Activated CD8-positive, alpha-beta memory T cell treated with anti-CD3 and anti-CD28 coated beads, Interleukin-2, amount 10 ng/mL, durations not matched to agents 7 days and 5 days (primary cell): Measurements from ENCODE around the gene BDNF. TPM values are rescaled to one million over a fixed set of nuclear protein-coding genes. Genes with fewer than 3 reads are reported as not detected.
"Not testable (repeated sequence)": the region's sequence is repeated elsewhere in the genome, so short reads cannot be mapped to it uniquely, and the experiment has no call there.

Source experiments
- ATAC-seq: fragments of 150-1000 bp; cut with Tn5 transposase; one replicate; pipeline ENCODE4 v1.10.0; 2021; ENCODE audit warnings: moderate library complexity
- CTCF ChIA-PET: fragments of 350-600 bp; sonication (Branson Sonifier 250); formaldehyde crosslinking; loops from one replicate; lab custom pipeline; 2021; ENCODE audit warnings: antibody characterized with exemption; lab: Charles Lee
- DNase-seq: peaks from one replicate; pipeline ENCODE4 v3.0.0-alpha.2; 2020
- H3K27ac Mint-ChIP-seq: one replicate; pipeline ENCODE4 v1.8.0; 2021; ENCODE audit warnings: mild to moderate bottlenecking, mixed read lengths
- H3K27me3 Mint-ChIP-seq: one replicate; pipeline ENCODE4 v1.8.0; 2021; ENCODE audit warnings: mixed read lengths
- H3K36me3 Mint-ChIP-seq: one replicate; pipeline ENCODE4 v1.8.0; 2021; ENCODE audit warnings: mild to moderate bottlenecking, mixed read lengths
- H3K4me1 Mint-ChIP-seq: one replicate; pipeline ENCODE4 v1.8.0; 2021; ENCODE audit warnings: mixed read lengths
- H3K4me3 Mint-ChIP-seq: one replicate; pipeline ENCODE4 v1.8.0; 2021; ENCODE audit warnings: mild to moderate bottlenecking, moderate library complexity, mixed read lengths
- H3K9me3 Mint-ChIP-seq: one replicate; pipeline ENCODE4 v1.8.0; 2022; ENCODE audit warnings: low read depth, mixed read lengths
- total RNA-seq, 2 experiments: library from RNA; stranded (reverse); gene quantifications; one replicate each; pipeline ENCODE4 v1.2.3, GENCODE V29; 2021

The BDNF gene
- total RNA-seq = not detected

DNA sequence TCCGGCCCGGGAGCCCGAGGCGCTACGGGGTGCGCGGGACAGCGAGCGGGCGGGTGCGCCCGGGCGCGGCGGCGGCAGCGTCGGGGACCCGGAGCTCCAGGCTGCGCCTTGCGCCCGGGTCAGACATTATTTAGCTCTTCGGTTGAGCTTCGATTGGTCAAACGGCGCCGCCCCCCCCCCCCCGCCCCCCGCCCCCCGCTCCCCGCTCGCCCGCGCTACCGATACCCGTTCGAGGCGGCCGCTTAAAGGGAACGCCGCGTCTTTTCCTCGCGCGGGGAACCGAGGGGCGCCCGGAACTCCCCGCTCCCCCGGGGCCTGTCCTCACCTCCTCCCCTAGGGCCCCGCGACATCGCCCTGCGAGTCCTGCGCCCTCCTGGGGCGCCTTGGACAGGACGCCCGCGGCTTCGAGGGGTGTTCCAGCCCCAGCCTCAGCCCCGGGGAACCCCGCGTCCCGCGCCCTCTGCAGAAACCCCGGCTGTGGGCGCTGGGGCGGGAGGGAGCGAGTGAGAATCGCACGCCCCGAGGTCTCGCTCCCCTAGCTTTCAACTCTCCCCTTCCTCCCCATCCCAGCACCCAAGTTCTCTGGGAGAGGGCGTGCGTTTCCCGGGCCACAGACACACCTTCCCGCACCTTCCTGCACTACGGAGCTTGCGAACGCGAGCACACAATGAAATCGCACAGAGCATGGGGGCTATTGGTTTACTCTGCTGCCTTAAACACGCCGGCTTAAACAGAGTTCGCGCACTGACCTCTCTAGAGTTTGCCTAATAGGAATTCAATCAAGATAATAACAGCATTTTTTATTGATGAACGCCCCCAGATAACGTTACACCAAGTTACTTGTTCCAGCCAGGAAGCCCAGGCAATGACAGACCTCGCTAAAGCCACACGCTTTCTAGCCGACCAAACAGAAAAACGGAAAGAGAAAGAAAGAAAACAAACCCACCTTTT is at the start of gene BDNF:
BDNF (minus strand) TSS at position 105 of the 951 bp plus-strand sequence. CDS start 41,891 bp downstream, outside the sequence.
- Mint-ChIP-seq H3K36me3 (peaks cover 2% of the 10 kb centered on the region), H3K4me1 (peaks cover 23% of the 10 kb centered on the region), H3K4me3 (peak within 1 kb of the TSS; percentile 73), H3K27ac (no peak within 1 kb of the TSS), H3K9me3 (no peaks in the 10 kb centered on the region), H3K27me3 (peaks cover 78% of the 10 kb centered on the region)
- DNase-seq = no peak
- CTCF ChIA-PET = interaction anchor here (3.2 kb wide), 1 partner anchor 829 kb away, joined by 26 read pairs; no protein-coding TSS in a partner anchor
- peak; percentile 32 for ATAC-seq

GRCh38 chr11:27740362-27741013 is 40.2 kb upstream of the BDNF start:
- Mint-ChIP-seq H3K4me3 (no peak overlapping the region), H3K9me3 (no peaks in the 10 kb centered on the region), H3K27me3 (no peaks in the 10 kb centered on the region), H3K36me3 (no peaks in the 10 kb centered on the region), H3K4me1 (no peaks in the 10 kb centered on the region), H3K27ac (no peak overlapping the region)
- DNase-seq = no peak
- CTCF ChIA-PET = interaction anchor here (1.4 kb wide), 1 partner anchor 8 kb away, joined by 4 read pairs; no protein-coding TSS in a partner anchor
- no peak for ATAC-seq

DNA sequence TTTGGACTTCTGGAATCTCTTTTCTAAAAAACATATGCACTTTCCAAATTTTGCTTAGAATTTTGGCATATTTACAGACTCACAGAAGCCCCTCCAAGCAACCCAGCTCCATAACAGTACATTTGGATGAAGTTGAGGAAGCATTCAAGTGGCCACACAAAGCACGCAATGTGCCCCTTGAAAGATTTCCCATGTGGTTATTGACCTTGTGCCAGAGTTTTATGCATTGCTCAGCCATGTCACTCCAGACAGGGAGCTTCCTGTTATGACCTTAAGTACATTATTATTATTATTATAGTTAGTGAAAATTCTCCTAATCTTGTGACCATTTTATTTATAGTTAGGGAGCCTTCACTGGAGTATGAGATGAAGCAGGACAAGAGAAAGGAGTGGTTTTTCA is 35.0 kb upstream of the BDNF start:
- no peak overlapping the region for H3K4me3 Mint-ChIP-seq
- H3K27me3 Mint-ChIP-seq = no peaks in the 10 kb centered on the region
- ATAC-seq (no peak), DNase-seq (no peak)
- H3K9me3 Mint-ChIP-seq = no peaks in the 10 kb centered on the region
- no peaks in the 10 kb centered on the region for H3K36me3 Mint-ChIP-seq
- H3K4me1 Mint-ChIP-seq = no peaks in the 10 kb centered on the region
- CTCF ChIA-PET = no interaction called here
- no peak overlapping the region for H3K27ac Mint-ChIP-seq

- not testable (repeated sequence) for DNase-seq, H3K4me1 Mint-ChIP-seq, H3K27ac Mint-ChIP-seq, H3K4me3 Mint-ChIP-seq, H3K27me3 Mint-ChIP-seq, H3K36me3 Mint-ChIP-seq, ATAC-seq, H3K9me3 Mint-ChIP-seq
- CTCF ChIA-PET = interaction anchor here (1.3 kb wide), 1 partner anchor 10 kb away, joined by 4 read pairs; no protein-coding TSS in a partner anchor
Observed at GRCh38 chr11:27731803-27732202, 31.5 kb upstream of the BDNF start.

GRCh38 chr11:27726981-27727380 is 26.7 kb upstream of the BDNF start:
- no peak overlapping the region for H3K4me3 Mint-ChIP-seq
- no peak for ATAC-seq
- DNase-seq = no peak
- no peaks in the 10 kb centered on the region for H3K9me3 Mint-ChIP-seq
- H3K27ac Mint-ChIP-seq = no peak overlapping the region
- H3K4me1 Mint-ChIP-seq = peaks cover 3% of the 10 kb centered on the region
- H3K36me3 Mint-ChIP-seq = no peaks in the 10 kb centered on the region
- H3K27me3 Mint-ChIP-seq = peaks cover 20% of the 10 kb centered on the region
- CTCF ChIA-PET = no interaction called here

GRCh38 chr11:27723687-27724086 is 23.4 kb upstream of the BDNF start:
- DNase-seq = no peak
- no peak for ATAC-seq
- Mint-ChIP-seq H3K27me3 (peaks cover 45% of the 10 kb centered on the region), H3K4me1 (peaks cover 6% of the 10 kb centered on the region), H3K27ac (no peak overlapping the region), H3K4me3 (no peak overlapping the region), H3K36me3 (peaks cover 3% of the 10 kb centered on the region), H3K9me3 (no peaks in the 10 kb centered on the region)
- CTCF ChIA-PET = no interaction called here

GRCh38 chr11:27722953-27723344 is 22.7 kb upstream of the BDNF start:
- Mint-ChIP-seq H3K9me3 (no peaks in the 10 kb centered on the region), H3K4me3 (no peak overlapping the region), H3K36me3 (peaks cover 5% of the 10 kb centered on the region), H3K4me1 (peaks cover 6% of the 10 kb centered on the region), H3K27me3 (peaks cover 52% of the 10 kb centered on the region), H3K27ac (no peak overlapping the region)
- no peak for ATAC-seq
- CTCF ChIA-PET = no interaction called here
- DNase-seq = no peak

- peaks cover 6% of the 10 kb centered on the region for H3K4me1 Mint-ChIP-seq
- H3K27ac Mint-ChIP-seq = no peak overlapping the region
- DNase-seq (no peak), ATAC-seq (no peak)
- CTCF ChIA-PET = no interaction called here
- no peak overlapping the region for H3K4me3 Mint-ChIP-seq
- peaks cover 58% of the 10 kb centered on the region for H3K27me3 Mint-ChIP-seq
- H3K36me3 Mint-ChIP-seq = peaks cover 5% of the 10 kb centered on the region
- no peaks in the 10 kb centered on the region for H3K9me3 Mint-ChIP-seq
Observed at GRCh38 chr11:27722117-27722952, 22.1 kb upstream of the BDNF start.

DNA sequence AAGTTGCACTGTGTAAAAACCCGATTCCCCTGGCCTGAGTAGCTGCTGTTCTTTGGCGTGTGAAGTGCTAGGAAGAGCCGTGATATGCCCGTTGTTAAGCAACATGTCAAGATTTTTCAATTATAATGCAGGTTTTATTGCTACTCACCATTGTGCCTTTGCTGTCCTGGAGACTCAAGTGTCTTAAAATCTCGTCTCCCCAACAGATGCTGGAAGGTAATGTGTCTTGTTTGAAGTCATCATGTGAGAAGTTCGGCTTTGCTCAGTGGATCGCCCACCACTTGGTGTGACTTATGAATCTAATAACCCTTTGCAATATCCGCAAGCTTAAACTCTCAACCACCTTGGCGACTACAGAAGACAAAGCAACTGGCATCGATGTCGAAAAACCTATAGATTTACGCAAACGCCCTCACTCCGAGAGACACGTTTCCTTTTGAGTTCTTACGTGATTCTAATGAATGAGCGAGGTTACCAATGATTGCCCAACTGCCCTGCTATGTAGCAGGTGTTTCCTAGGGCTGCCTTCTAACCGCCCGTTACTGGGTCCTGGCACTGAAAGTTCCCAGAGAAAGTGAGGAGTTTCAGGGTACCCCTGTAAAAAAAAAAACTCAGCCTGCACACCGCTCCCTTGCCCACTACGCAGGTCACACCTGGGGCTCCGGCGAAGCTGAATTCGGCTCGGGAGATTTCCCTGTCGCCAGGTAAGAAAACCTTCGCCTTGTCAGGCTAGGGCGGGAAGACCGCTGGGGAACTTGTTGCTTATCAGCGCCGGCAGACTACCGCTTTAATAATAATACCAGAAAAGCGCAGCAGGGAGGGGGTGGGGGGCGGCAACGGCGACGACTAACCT is 21.2 kb upstream of the BDNF start:
- peaks cover 5% of the 10 kb centered on the region for H3K36me3 Mint-ChIP-seq
- H3K27me3 Mint-ChIP-seq = peaks cover 64% of the 10 kb centered on the region
- DNase-seq = no peak
- peak overlapping the region; percentile 0 for H3K27ac Mint-ChIP-seq
- H3K4me3 Mint-ChIP-seq = no peak overlapping the region
- no peaks in the 10 kb centered on the region for H3K9me3 Mint-ChIP-seq
- CTCF ChIA-PET = no interaction called here
- no peak for ATAC-seq
- peaks cover 6% of the 10 kb centered on the region for H3K4me1 Mint-ChIP-seq

- DNase-seq = peak; percentile 42
- CTCF ChIA-PET = interaction anchor here (1.4 kb wide), 1 partner anchor 21 kb away, joined by 5 read pairs; no protein-coding TSS in a partner anchor
- no peaks in the 10 kb centered on the region for H3K9me3 Mint-ChIP-seq
- no peak overlapping the region for H3K27ac Mint-ChIP-seq
- no peak for ATAC-seq
- H3K4me1 Mint-ChIP-seq = peaks cover 6% of the 10 kb centered on the region
- peaks cover 66% of the 10 kb centered on the region for H3K27me3 Mint-ChIP-seq
- peaks cover 5% of the 10 kb centered on the region for H3K36me3 Mint-ChIP-seq
- no peak overlapping the region for H3K4me3 Mint-ChIP-seq
Observed at GRCh38 chr11:27720277-27720830, 20.1 kb upstream of the BDNF start.

DNA sequence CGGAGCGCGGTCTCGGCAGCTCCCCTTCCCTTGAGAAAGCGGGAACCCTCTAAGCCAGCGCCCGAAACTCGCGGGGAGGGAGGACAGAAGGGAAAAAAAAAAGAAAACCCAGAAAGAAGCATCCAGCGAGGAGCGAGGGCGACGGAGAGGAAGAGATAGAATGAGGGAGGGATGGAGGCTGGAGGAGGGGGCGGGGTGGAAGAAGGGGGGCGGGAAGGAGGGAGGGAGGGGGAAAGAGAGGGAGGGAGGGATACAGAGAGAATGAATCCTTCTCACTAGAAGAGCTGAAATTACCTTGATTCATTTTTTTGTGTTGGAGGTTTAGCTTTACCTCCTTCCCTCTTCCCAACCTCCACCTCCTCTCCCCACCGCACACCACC is 19.3 kb upstream of the BDNF start:
- peaks cover 68% of the 10 kb centered on the region for H3K27me3 Mint-ChIP-seq
- ATAC-seq = no peak

More for the DNA sequence above, 19.3 kb upstream of the BDNF start:
- DNase-seq = no peak
- Mint-ChIP-seq H3K36me3 (peaks cover 5% of the 10 kb centered on the region), H3K9me3 (no peaks in the 10 kb centered on the region), H3K4me1 (peaks cover 6% of the 10 kb centered on the region), H3K4me3 (no peak overlapping the region), H3K27ac (no peak overlapping the region)
- CTCF ChIA-PET = interaction anchor here (1.4 kb wide), 1 partner anchor 20 kb away, joined by 5 read pairs; no protein-coding TSS in a partner anchor
